ENCODE results near the gene BID.

BID gene

GRCh38 chr22:17814830-17815229 is 40.6 kb upstream of the BID start:
- Histone ChIP-seq H3K4me3 (replicated peaks; ENCODE audit: insufficient read depth, low read length) (no peak overlapping the region), H3K27me3 (ENCODE audit: insufficient read depth, poor library complexity, severe bottlenecking) (no peaks in the 10 kb centered on the region), H3K27ac (replicated peaks) (no peak overlapping the region)
- TF ChIP-seq POLR2AphosphoS5 (IDR thresholded peaks at IDR 0.05; ENCODE audit: low read depth) (no peak), GABPA (IDR thresholded peaks at IDR 0.05; ENCODE audit: low read depth) (no peak), SPI1 (IDR thresholded peaks at IDR 0.05; ENCODE audit: borderline replicate concordance, low read depth) (no peak), CTCF (IDR thresholded peaks at IDR 0.05; ENCODE audit: insufficient read depth, low read length) (no peak)
- TF ChIP-seq, protein P1, sequence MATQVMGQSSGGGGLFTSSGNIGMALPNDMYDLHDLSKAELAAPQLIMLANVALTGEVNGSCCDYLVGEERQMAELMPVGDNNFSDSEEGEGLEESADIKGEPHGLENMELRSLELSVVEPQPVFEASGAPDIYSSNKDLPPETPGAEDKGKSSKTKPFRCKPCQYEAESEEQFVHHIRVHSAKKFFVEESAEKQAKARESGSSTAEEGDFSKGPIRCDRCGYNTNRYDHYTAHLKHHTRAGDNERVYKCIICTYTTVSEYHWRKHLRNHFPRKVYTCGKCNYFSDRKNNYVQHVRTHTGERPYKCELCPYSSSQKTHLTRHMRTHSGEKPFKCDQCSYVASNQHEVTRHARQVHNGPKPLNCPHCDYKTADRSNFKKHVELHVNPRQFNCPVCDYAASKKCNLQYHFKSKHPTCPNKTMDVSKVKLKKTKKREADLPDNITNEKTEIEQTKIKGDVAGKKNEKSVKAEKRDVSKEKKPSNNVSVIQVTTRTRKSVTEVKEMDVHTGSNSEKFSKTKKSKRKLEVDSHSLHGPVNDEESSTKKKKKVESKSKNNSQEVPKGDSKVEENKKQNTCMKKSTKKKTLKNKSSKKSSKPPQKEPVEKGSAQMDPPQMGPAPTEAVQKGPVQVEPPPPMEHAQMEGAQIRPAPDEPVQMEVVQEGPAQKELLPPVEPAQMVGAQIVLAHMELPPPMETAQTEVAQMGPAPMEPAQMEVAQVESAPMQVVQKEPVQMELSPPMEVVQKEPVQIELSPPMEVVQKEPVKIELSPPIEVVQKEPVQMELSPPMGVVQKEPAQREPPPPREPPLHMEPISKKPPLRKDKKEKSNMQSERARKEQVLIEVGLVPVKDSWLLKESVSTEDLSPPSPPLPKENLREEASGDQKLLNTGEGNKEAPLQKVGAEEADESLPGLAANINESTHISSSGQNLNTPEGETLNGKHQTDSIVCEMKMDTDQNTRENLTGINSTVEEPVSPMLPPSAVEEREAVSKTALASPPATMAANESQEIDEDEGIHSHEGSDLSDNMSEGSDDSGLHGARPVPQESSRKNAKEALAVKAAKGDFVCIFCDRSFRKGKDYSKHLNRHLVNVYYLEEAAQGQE (IDR thresholded peaks at IDR 0.05; ENCODE audit: insufficient replicate concordance, low read depth): no peak
- DNase-seq (ENCODE audit: low read depth in 1 of 2, low spot score in 1 of 2): no peak

GRCh38 chr22:17814084-17814483 is 39.8 kb upstream of the BID start:
- no peak overlapping the region for H3K4me3 ChIP-seq (replicated peaks; ENCODE audit: insufficient read depth, low read length)
- H3K27ac ChIP-seq (replicated peaks): no peak overlapping the region
- TF ChIP-seq SPI1 (IDR thresholded peaks at IDR 0.05; ENCODE audit: borderline replicate concordance, low read depth) (no peak), GABPA (IDR thresholded peaks at IDR 0.05; ENCODE audit: low read depth) (no peak), CTCF (IDR thresholded peaks at IDR 0.05; ENCODE audit: insufficient read depth, low read length) (no peak)
- TF ChIP-seq, protein P1 (IDR thresholded peaks at IDR 0.05; ENCODE audit: insufficient replicate concordance, low read depth): no peak
- DNase-seq (ENCODE audit: low read depth in 1 of 2, low spot score in 1 of 2): no peak
- H3K27me3 ChIP-seq (ENCODE audit: insufficient read depth, poor library complexity, severe bottlenecking): no peaks in the 10 kb centered on the region

- no peak overlapping the region for H3K27ac ChIP-seq (replicated peaks)
- no peak for TF ChIP-seq SPI1 (IDR thresholded peaks at IDR 0.05; ENCODE audit: borderline replicate concordance, low read depth)
- TF ChIP-seq CTCF (IDR thresholded peaks at IDR 0.05; ENCODE audit: insufficient read depth, low read length): no peak
- TF ChIP-seq, protein P1 (IDR thresholded peaks at IDR 0.05; ENCODE audit: insufficient replicate concordance, low read depth): no peak
- no peak for TF ChIP-seq POLR2AphosphoS5 (IDR thresholded peaks at IDR 0.05; ENCODE audit: low read depth)
- H3K4me3 ChIP-seq (replicated peaks; ENCODE audit: insufficient read depth, low read length): no peak overlapping the region
- DNase-seq (ENCODE audit: low read depth in 1 of 2, low spot score in 1 of 2): no peak
- H3K27me3 ChIP-seq (ENCODE audit: insufficient read depth, poor library complexity, severe bottlenecking): no peaks in the 10 kb centered on the region
These were observed 36.9 kb upstream of the BID start for GRCh38 chr22:17811119-17811518.
